Measurements from ENCODE around the gene KCNK18.

The KCNK18 gene

GRCh38 chr10:117162093-117163060, 34.9 kb upstream of the KCNK18 start:
- DNase-seq (ENCODE audit: low read depth) = no peak
- no peak overlapping the region for H3K4me3 ChIP-seq (ENCODE audit: low read length)
- TF ChIP-seq CTCF (IDR thresholded peaks at IDR 0.05; ENCODE audit: insufficient read depth, low read depth, low read length, missing control alignments) = no peak

- H3K4me3 ChIP-seq (ENCODE audit: low read length) = no peak overlapping the region
- TF ChIP-seq CTCF (IDR thresholded peaks at IDR 0.05; ENCODE audit: insufficient read depth, low read depth, low read length, missing control alignments) = no peak
Observed at GRCh38 chr10:117163061-117163953, 34.0 kb upstream of the KCNK18 start.

GRCh38 chr10:117163954-117164548, 33.2 kb upstream of the KCNK18 start:
- TF ChIP-seq CTCF (IDR thresholded peaks at IDR 0.05; ENCODE audit: insufficient read depth, low read depth, low read length, missing control alignments) = no peak
- DNase-seq (ENCODE audit: low read depth) = no peak
- no peak overlapping the region for H3K4me3 ChIP-seq (ENCODE audit: low read length)

More at GRCh38 chr10:117163061-117163953, 34.0 kb upstream of the KCNK18 start:
- DNase-seq (ENCODE audit: low read depth) = no peak

GRCh38 chr10:117164592-117165537, 32.4 kb upstream of the KCNK18 start:
- no peak for DNase-seq (ENCODE audit: low read depth)
- no peak for TF ChIP-seq CTCF (IDR thresholded peaks at IDR 0.05; ENCODE audit: insufficient read depth, low read depth, low read length, missing control alignments)
- H3K4me3 ChIP-seq (ENCODE audit: low read length) = no peak overlapping the region

DNA sequence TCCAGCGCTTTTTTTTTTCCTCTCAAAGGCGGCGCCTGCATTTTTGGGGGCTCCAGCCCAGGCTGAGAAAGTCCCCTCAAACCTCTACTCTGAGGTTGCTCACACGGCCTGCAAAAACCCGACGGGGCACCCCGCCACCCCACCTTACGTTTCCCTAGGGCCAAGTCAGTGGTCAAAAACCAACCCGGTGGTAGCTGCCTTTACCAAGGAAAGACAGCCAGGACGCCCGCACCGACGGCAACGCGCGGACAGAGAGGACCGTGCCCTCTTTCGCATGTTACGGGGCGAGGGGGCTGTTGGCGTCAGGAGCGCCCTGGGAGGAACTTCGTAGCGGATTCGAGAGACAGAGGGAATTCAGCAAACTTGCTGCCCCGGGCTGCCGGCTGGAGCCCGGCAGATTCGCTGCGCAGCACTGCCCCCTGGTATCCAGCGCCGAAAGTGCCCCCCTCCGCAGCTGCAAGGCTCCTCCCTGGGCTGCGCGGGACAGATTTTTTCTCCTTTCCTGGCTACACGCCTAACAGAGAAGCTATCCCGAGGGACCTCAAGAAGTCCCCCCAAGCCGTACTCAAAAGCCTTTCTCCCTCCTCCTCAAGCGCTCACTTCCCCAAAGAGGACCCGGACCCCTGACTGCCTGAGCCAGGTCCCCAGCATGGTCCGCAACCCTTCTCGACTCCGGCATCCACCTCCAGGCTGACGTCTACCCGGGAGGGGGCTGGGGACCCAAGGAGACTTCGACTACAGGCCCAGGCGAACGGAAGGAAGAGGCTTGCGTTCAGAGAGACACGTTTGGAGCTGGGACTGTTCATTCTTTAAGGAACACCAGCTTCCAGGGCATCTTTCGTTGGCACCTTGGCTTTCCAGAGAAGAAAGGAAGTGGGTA, 31.5 kb upstream of the KCNK18 start:
- H3K4me3 ChIP-seq (ENCODE audit: low read length) = no peak overlapping the region
- peak; percentile 61 for TF ChIP-seq CTCF (IDR thresholded peaks at IDR 0.05; ENCODE audit: insufficient read depth, low read depth, low read length, missing control alignments)
- peak; percentile 60 for DNase-seq (ENCODE audit: low read depth)

All from epithelial cell of esophagus (primary cell).